NCI-H1930 (cell line): ENCODE measurements around the gene SNRNP200.

Experiments used
- DNase-seq, 2 experiments: peaks; one replicate each; lab custom pipeline; 2025; lab: John Stamatoyannopoulos, UW

The SNRNP200 gene

GRCh38 chr2:96251721-96252292 is 53.5 kb downstream of the SNRNP200 start:
- DNase-seq, result peak in 1 of 2 experiments; percentile 12

- DNase-seq, result no peak
These were observed 55.2 kb downstream of the SNRNP200 start for GRCh38 chr2:96250188-96250587.

GRCh38 chr2:96249654-96250053 is 55.7 kb downstream of the SNRNP200 start:
- no peak for DNase-seq

DNA sequence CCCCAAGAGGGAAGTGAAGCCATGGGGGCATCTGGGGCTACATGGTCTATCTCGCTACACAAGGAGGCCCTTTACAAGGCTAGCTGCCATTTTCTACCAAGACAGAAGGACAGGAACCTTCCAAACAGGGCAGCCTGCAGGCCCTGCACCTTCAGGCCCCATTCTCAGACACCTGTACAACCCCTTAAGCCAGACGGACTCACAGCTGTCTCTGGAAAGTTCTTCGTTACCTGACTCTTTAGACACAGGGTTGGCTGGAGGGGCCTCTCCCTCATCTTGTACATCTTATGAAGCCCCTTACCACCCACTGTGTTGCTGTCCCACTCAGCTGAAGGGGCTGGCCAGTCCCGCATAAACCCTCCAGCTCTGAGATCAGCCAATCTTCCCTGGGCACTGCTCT is 56.7 kb downstream of the SNRNP200 start:
- DNase-seq, result no peak

DNA sequence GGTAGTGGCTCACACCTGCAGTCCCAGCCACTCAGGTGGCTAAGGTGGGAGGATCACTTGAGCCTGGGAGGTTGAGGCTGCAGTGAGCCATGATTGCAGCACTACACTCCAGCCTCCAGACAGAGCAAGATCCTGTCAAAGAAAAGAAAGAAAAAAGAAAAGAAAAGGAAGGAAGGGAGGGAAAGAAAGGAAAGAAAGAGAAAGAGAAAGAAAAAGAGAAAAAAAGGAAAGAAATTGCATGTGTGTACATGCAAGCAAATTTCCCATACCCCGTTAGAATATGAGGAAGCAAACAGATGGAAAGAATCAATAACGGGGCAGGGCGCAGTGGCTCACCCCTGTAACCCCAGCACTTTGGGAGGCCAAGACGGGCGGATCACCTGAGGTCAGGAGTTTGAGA is 57.5 kb downstream of the SNRNP200 start:
- no peak for DNase-seq

- no peak for DNase-seq
These were observed 58.3 kb downstream of the SNRNP200 start for GRCh38 chr2:96247009-96247408.

- DNase-seq, result no peak
These were observed 59.5 kb downstream of the SNRNP200 start for GRCh38 chr2:96245609-96246390.

GRCh38 chr2:96243843-96244242 is 61.5 kb downstream of the SNRNP200 start:
- DNase-seq, result no peak

DNA sequence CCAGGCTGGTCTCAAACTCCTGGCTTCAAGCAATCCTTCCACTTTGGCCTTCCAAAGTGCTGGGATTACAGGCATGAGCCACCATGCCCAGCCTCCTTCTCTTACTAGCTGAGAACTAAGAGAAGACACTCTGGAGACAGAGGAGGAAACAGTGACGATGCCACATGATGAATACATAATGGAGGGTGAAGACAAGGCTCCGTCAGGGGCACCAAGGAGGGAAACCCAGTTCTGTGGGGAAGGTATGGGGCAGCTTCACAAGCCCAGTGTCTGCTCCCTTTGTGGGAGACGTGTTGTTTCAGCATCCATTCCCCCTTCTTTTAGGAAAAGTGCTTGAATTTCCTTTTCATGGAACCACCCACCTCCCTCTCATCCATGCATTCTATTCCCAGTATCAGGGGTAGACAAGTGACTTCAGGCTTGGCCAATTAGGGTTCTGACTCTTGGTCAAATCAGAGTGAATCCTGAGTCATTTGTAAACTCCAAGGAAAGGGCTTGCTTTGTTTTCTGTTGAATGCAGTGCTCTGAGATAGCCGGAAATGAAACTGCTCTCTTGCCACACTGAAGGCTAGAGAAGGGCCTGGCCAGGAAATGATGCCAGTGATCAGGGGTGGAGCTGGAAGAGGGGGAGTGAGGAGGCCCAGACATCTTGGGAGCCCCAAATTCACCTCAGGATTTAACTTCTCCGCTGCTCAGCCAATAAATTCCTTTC is 63.3 kb downstream of the SNRNP200 start:
- no peak for DNase-seq

- DNase-seq, result no peak
These were observed 64.1 kb downstream of the SNRNP200 start for GRCh38 chr2:96241227-96241626.

- no peak for DNase-seq
These were observed 64.9 kb downstream of the SNRNP200 start for GRCh38 chr2:96240341-96241038.

DNA sequence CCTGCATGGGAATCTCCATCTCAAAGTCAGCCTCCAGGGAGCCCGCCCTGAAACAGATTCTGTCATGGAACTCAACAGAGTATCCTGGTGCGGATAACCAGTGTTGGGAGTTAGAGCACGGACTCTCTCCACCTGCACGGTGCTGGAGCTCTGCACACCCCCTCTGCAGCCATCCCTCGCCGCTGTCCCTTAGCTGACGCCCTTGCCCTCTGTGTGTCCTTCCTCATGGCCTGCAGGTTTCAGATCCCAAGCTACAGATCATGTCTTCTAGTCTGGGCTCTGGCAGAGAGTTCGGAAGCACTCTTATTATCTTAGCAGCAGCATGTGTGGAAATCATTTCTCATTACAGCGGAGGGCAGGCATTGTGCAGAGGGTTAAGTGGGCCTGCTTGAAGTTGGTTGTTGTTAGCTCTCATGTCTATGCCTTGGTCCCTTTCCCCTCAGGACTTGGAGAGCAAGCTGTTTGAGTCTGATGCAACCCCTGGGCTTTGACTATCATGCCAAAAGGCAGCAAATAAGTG is 65.5 kb downstream of the SNRNP200 start:
- DNase-seq, result no peak

GRCh38 chr2:96239091-96239490 is 66.3 kb downstream of the SNRNP200 start:
- DNase-seq, result no peak

DNA sequence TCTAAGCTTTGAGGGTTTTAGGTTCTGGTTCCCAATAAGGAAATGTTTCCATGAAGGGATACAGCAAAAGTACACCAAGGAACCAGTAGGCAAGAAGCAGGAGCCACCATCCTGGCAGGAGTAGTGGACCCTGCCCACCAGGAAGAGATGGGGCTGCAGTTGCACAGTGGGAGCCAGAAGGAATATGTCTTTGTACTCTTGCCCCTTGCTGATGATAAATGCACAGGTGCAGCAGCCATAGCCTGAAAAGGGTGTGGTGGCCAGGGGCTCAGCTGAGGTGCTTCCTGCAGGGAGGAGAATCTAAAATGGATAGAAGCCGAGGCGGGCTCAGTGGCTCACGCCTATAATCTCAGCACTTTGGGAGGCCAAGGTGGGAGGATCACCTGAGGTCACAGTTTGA is 67.1 kb downstream of the SNRNP200 start:
- DNase-seq, result no peak

GRCh38 chr2:96236882-96237281 is 68.5 kb downstream of the SNRNP200 start:
- DNase-seq, result no peak

DNA sequence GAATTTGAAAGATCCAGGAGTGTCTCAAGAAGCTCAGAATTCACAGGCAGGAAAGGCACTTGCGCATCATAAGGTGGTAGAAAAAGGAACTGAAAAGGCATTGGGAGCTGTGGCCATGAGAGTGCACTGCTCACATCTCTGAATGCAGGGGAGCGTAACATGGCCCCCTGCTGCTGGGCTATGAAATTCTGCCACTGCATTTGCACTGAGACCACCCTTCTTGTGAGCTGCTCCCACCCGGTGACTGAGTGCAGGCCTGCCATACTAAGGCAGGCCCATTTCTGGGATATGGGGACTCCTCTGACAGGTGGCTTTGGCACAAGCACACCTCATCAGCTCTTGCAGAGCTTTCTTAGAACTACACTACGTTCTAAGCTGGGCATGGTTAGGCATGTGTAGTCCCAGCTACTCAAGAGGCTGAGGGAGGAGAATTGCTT is 71.4 kb downstream of the SNRNP200 start:
- no peak for DNase-seq

DNA sequence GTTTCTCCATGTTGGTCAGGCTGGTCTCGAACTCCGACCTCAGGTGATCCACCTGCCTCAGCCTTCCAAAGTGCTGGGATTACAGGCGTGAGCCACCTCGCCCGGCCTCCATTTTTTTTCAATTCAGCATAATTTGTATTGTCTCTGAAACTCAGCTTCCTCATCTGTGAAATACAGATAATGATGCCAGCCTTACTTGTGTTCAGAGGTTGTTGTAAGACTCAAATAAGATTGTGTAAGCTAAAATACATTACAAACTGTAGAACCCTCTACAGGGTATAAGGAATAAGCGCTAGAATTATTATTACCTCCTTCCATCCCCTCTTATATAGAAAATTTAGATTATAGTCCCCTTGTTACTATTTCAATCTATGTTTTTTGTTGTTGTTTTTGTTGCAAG is 71.9 kb downstream of the SNRNP200 start:
- no peak for DNase-seq

GRCh38 chr2:96231316-96231715 is 74.0 kb downstream of the SNRNP200 start:
- no peak for DNase-seq

GRCh38 chr2:96225016-96225533 is 80.3 kb downstream of the SNRNP200 start:
- DNase-seq, result no peak
